ENCODE measurements around the gene CD99.
"Not testable (repeated sequence)": the region's sequence is repeated elsewhere in the genome, so short reads cannot be mapped to it uniquely, and the experiment has no call there.

DNA sequence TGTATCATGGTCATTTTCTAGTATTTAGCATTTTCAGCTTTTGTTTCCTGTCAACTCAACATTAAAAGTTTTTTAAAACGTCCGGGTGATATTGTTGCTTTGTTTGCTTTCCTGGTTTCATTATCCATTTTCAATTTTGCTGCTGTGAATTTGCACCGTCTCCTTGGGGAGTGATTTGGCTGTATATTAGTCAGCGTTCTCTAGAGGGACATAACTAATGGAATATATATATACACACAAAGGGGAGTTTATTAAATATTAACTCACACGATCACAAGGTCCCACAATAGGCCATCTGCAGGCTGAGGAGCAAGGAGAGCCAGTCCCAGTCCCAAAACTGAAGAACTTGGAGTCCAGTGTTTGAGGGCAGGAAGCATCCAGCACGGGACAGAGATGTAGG, 55.2 kb downstream of the CD99 start:
- TF ChIP-seq, protein P1, sequence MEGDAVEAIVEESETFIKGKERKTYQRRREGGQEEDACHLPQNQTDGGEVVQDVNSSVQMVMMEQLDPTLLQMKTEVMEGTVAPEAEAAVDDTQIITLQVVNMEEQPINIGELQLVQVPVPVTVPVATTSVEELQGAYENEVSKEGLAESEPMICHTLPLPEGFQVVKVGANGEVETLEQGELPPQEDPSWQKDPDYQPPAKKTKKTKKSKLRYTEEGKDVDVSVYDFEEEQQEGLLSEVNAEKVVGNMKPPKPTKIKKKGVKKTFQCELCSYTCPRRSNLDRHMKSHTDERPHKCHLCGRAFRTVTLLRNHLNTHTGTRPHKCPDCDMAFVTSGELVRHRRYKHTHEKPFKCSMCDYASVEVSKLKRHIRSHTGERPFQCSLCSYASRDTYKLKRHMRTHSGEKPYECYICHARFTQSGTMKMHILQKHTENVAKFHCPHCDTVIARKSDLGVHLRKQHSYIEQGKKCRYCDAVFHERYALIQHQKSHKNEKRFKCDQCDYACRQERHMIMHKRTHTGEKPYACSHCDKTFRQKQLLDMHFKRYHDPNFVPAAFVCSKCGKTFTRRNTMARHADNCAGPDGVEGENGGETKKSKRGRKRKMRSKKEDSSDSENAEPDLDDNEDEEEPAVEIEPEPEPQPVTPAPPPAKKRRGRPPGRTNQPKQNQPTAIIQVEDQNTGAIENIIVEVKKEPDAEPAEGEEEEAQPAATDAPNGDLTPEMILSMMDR (optimal IDR thresholded peaks at IDR 0.05 in 1 of 3, IDR thresholded peaks at IDR 0.05 in 1 of 3, conservative IDR thresholded peaks at IDR 0.05 in 1 of 3; ENCODE audit: extremely low read depth in 1 of 3, insufficient read depth in 2 of 3, low read length in 3 of 3): not testable (repeated sequence)
- not testable (repeated sequence) for TF ChIP-seq EZH2 (IDR thresholded peaks at IDR 0.05; ENCODE audit: low read length)
